ENCODE data around the gene PARVB. TPM values are rescaled to one million over a fixed set of nuclear protein-coding genes. Genes with fewer than 3 reads are reported as not detected.

PARVB gene
- total RNA-seq, 2 donors from 2014 or later = 21.6 to 73.7 TPM

GRCh38 chr22:44181033-44181911, 157.2 kb downstream of the PARVB start:
- DNase-seq (ENCODE audit: low spot score in 2 of 2) = peak; percentile 53 to 65
- peak; percentile 62 to 84 for ATAC-seq
- peak overlapping the region; percentile 89 to 95 for H3K27ac Mint-ChIP-seq
- no peaks in the 10 kb centered on the region for H3K9me3 Mint-ChIP-seq
- H3K36me3 Mint-ChIP-seq = peaks cover 4 to 6% of the 10 kb centered on the region in 2 donors

- peak; percentile 34 to 36 for ATAC-seq
- DNase-seq (ENCODE audit: low spot score in 2 of 2) = peak in 1 of 2 donors; percentile 25
- H3K36me3 Mint-ChIP-seq = peaks cover 4 to 6% of the 10 kb centered on the region in 2 donors
- H3K9me3 Mint-ChIP-seq = no peaks in the 10 kb centered on the region
- peak overlapping the region; percentile 95 to 98 for H3K27ac Mint-ChIP-seq
Measured at GRCh38 chr22:44181912-44182587, 157.9 kb downstream of the PARVB start.

- peak; percentile 43 to 78 for DNase-seq (ENCODE audit: low spot score in 2 of 2)
- Mint-ChIP-seq H3K27ac (peak overlapping the region; percentile 95 to 98), H3K36me3 (peaks cover 4 to 6% of the 10 kb centered on the region in 2 donors), H3K9me3 (no peaks in the 10 kb centered on the region)
- peak; percentile 36 to 87 for ATAC-seq
Measured at GRCh38 chr22:44182588-44183286, 158.6 kb downstream of the PARVB start.

- no peak for DNase-seq (ENCODE audit: low spot score in 2 of 2)
- H3K9me3 Mint-ChIP-seq = no peaks in the 10 kb centered on the region
- peak overlapping the region; percentile 65 to 95 for H3K27ac Mint-ChIP-seq
- peaks cover 4 to 6% of the 10 kb centered on the region in 2 donors for H3K36me3 Mint-ChIP-seq
- no peak for ATAC-seq
Measured at GRCh38 chr22:44183287-44183588, 159.1 kb downstream of the PARVB start.

GRCh38 chr22:44184006-44184405, 159.9 kb downstream of the PARVB start:
- ATAC-seq (no peak), DNase-seq (ENCODE audit: low spot score in 2 of 2) (no peak)
- peak overlapping the region in 1 of 2 donors; percentile 95 for H3K27ac Mint-ChIP-seq
- peaks cover 4 to 6% of the 10 kb centered on the region in 2 donors for H3K36me3 Mint-ChIP-seq
- no peaks in the 10 kb centered on the region for H3K9me3 Mint-ChIP-seq

GRCh38 chr22:44185237-44186120, 161.4 kb downstream of the PARVB start:
- no peak overlapping the region for H3K27ac Mint-ChIP-seq
- H3K36me3 Mint-ChIP-seq = peaks cover 4 to 6% of the 10 kb centered on the region in 2 donors
- H3K9me3 Mint-ChIP-seq = no peaks in the 10 kb centered on the region
- no peak for DNase-seq (ENCODE audit: low spot score in 2 of 2)
- ATAC-seq = no peak

- H3K36me3 Mint-ChIP-seq = peaks cover 0 to 6% of the 10 kb centered on the region in 2 donors
Measured at GRCh38 chr22:44186121-44186510, 162.0 kb downstream of the PARVB start.

GRCh38 chr22:44186737-44187136, 162.6 kb downstream of the PARVB start:
- peaks cover 0 to 9% of the 10 kb centered on the region in 2 donors for H3K36me3 Mint-ChIP-seq
- H3K9me3 Mint-ChIP-seq = no peaks in the 10 kb centered on the region
- DNase-seq (ENCODE audit: low spot score in 2 of 2) (no peak), ATAC-seq (no peak)
- H3K27ac Mint-ChIP-seq = no peak overlapping the region

More at GRCh38 chr22:44186121-44186510, 162.0 kb downstream of the PARVB start:
- ATAC-seq (no peak), DNase-seq (ENCODE audit: low spot score in 2 of 2) (no peak)
- H3K27ac Mint-ChIP-seq = no peak overlapping the region
- H3K9me3 Mint-ChIP-seq = no peaks in the 10 kb centered on the region

- no peak for ATAC-seq
- no peak for DNase-seq (ENCODE audit: low spot score in 2 of 2)
- peak overlapping the region in 1 of 2 donors; percentile 32 for H3K27ac Mint-ChIP-seq
- no peaks in the 10 kb centered on the region for H3K9me3 Mint-ChIP-seq
- peaks cover 2 to 8% of the 10 kb centered on the region in 2 donors for H3K36me3 Mint-ChIP-seq
Measured at GRCh38 chr22:44187652-44188230, 163.6 kb downstream of the PARVB start.

GRCh38 chr22:44188316-44188715, 164.2 kb downstream of the PARVB start:
- no peaks in the 10 kb centered on the region for H3K9me3 Mint-ChIP-seq
- ATAC-seq = no peak
- no peak for DNase-seq (ENCODE audit: low spot score in 2 of 2)
- H3K36me3 Mint-ChIP-seq = peaks cover 5 to 12% of the 10 kb centered on the region in 2 donors
- peak overlapping the region; percentile 16 to 32 for H3K27ac Mint-ChIP-seq

GRCh38 chr22:44188986-44189630, 165.0 kb downstream of the PARVB start:
- no peaks in the 10 kb centered on the region for H3K9me3 Mint-ChIP-seq
- ATAC-seq (no peak), DNase-seq (ENCODE audit: low spot score in 2 of 2) (no peak)
- H3K27ac Mint-ChIP-seq = peak overlapping the region in 1 of 2 donors; percentile 16
- H3K36me3 Mint-ChIP-seq = peaks cover 11 to 18% of the 10 kb centered on the region in 2 donors

GRCh38 chr22:44190381-44190976, 166.4 kb downstream of the PARVB start:
- no peak for ATAC-seq
- peaks cover 14 to 24% of the 10 kb centered on the region in 2 donors for H3K36me3 Mint-ChIP-seq
- no peaks in the 10 kb centered on the region for H3K9me3 Mint-ChIP-seq
- DNase-seq (ENCODE audit: low spot score in 2 of 2) = no peak
- no peak overlapping the region for H3K27ac Mint-ChIP-seq

- Mint-ChIP-seq H3K27ac (no peak overlapping the region), H3K36me3 (peaks cover 14 to 24% of the 10 kb centered on the region in 2 donors), H3K9me3 (no peaks in the 10 kb centered on the region)
- DNase-seq (ENCODE audit: low spot score in 2 of 2) (peak in 1 of 2 donors; percentile 19), ATAC-seq (peak; percentile 69 to 80)
Measured at GRCh38 chr22:44191036-44191454, 166.9 kb downstream of the PARVB start.

- Mint-ChIP-seq H3K36me3 (peaks cover 14 to 24% of the 10 kb centered on the region in 2 donors), H3K9me3 (no peaks in the 10 kb centered on the region), H3K27ac (peak overlapping the region in 1 of 2 donors; percentile 84)
- ATAC-seq (peak; percentile 13 to 19), DNase-seq (ENCODE audit: low spot score in 2 of 2) (peak in 1 of 2 donors; percentile 70)
Measured at GRCh38 chr22:44192098-44192815, 168.2 kb downstream of the PARVB start.

Measured in activated naive CD4-positive, alpha-beta T cell treated with anti-CD3 and anti-CD28 coated beads, Interleukin-2, amount 50 U/mL, for 72 hours (primary cell).